GM12878 (cell line): ENCODE measurements around the gene ABCC4. TPM values are rescaled to one million over a fixed set of nuclear protein-coding genes. Genes with fewer than 3 reads are reported as not detected.

ENCODE experiments used
- ATAC-seq: fragments of 200-7000 bp; cut with Tn5 transposase; 3 replicates; pipeline ENCODE4 v1.9.1; 2020; ENCODE audit warnings: mild to moderate bottlenecking, moderate library complexity
- BruUV-seq: library from RNA; stranded (reverse); fragments of 400-500 nt; replicated peaks from 2 replicates; lab custom pipeline; 2021; lab: Mats Ljungman, UMichigan
- CTCF ChIA-PET: fragments of 300-600 bp; sonication (Branson Sonifier 250); formaldehyde crosslinking; extraction: SDS; loops from one replicate; lab custom pipeline; 2021; ENCODE audit warnings: inconsistent platforms; lab: Yijun Ruan, JAX
- POLR2A ChIA-PET: fragments of 350-600 bp; formaldehyde crosslinking; extraction: SDS; loops from one replicate; lab custom pipeline; 2021; ENCODE audit warnings: inconsistent platforms; lab: Charles Lee
- RAD21 ChIA-PET: fragments of 300-600 bp; sonication (Branson Sonifier 250); formaldehyde crosslinking; loops from one replicate; lab custom pipeline; 2023; ENCODE audit warnings: antibody characterized with exemption; ENCODE audit not compliant: unreplicated experiment; lab: Charles Lee
- SMC1A ChIA-PET: fragments of 300-600 bp; sonication (Branson Sonifier 250); formaldehyde crosslinking; loops from one replicate; lab custom pipeline; 2023; ENCODE audit not compliant: unreplicated experiment, uncharacterized antibody; lab: Charles Lee
- DNase-seq: peaks from one replicate; pipeline ENCODE4 v3.0.0-alpha.2; 2011; ENCODE audit warnings: low read depth, low spot score
- FAIRE-seq: peaks from 3 replicates; lab custom pipeline; 2011; peaks lifted over from hg19 to GRCh38; lab: Jason Lieb, UNC
- H2AFZ ChIP-seq: 2 replicates; pipeline ENCODE4 v1.6.0; 2011; ENCODE audit warnings: low read depth, low read length, control low read depth; ENCODE audit not compliant: control insufficient read depth
- H3K27ac ChIP-seq: 2 replicates; pipeline ENCODE4 v1.5.1; 2011; ENCODE audit warnings: control low read depth; ENCODE audit not compliant: control insufficient read depth, insufficient read depth
- H3K27me3 ChIP-seq, 2 experiments: replicated peaks in 1 of 2; 2 replicates each; pipeline versions ENCODE4 v1.6.0 to v1.6.1; 2011; ENCODE audit warnings: low read length in 1 of 2; ENCODE audit not compliant: control insufficient read depth in 2 of 2, insufficient read depth in 2 of 2
- H3K36me3 ChIP-seq, 2 experiments: 2 replicates each; pipeline ENCODE4 v1.5.1; 2011; ENCODE audit warnings: low read length in 1 of 2; ENCODE audit not compliant: control insufficient read depth in 2 of 2, insufficient read depth in 2 of 2
- H3K4me1 ChIP-seq: 2 replicates; pipeline ENCODE4 v1.6.1; 2011; ENCODE audit warnings: mild to moderate bottlenecking, low read length, moderate library complexity, mixed read lengths; ENCODE audit not compliant: control insufficient read depth, insufficient read depth
- H3K4me2 ChIP-seq: 2 replicates; pipeline ENCODE4 v1.6.0; 2011; ENCODE audit warnings: control low read depth; ENCODE audit not compliant: control insufficient read depth, insufficient read depth
- H3K4me3 ChIP-seq: fragments of 200-600 bp; sonication (generic); 2 replicates; pipeline ENCODE4 v1.5.1; 2016
- H3K79me2 ChIP-seq: 2 replicates; pipeline ENCODE4 v1.6.0; 2011; ENCODE audit warnings: low read length; ENCODE audit not compliant: control insufficient read depth, insufficient read depth
- H3K9ac ChIP-seq: 2 replicates; pipeline ENCODE4 v1.8.0; 2011; ENCODE audit warnings: low read length, control low read depth, mixed read lengths; ENCODE audit not compliant: control insufficient read depth, insufficient read depth
- H3K9me3 ChIP-seq: replicated peaks from 3 replicates; pipeline ENCODE4 v1.5.1; 2011; ENCODE audit warnings: mild to moderate bottlenecking, low read length; ENCODE audit not compliant: control insufficient read depth, insufficient read depth
- H4K20me1 ChIP-seq: 2 replicates; pipeline ENCODE4 v1.6.0; 2011; ENCODE audit not compliant: control insufficient read depth, insufficient read depth
- CEBPB ChIP-seq, 2 experiments: fragments of 150-350 bp in 1 of 2; IDR thresholded peaks; 2 replicates each; pipeline ENCODE4 v1.6.1; 2012 to 2014; ENCODE audit warnings: low read depth in 2 of 2, low read length in 2 of 2, borderline replicate concordance in 1 of 2, inconsistent platforms in 1 of 2
- JUNB ChIP-seq: IDR thresholded peaks from 2 replicates; pipeline ENCODE4 v1.6.1; 2016; ENCODE audit warnings: antibody characterized with exemption, mild to moderate bottlenecking
- NBN ChIP-seq: fragments of 450-650 bp; IDR thresholded peaks from 2 replicates; pipeline ENCODE4 v1.6.1; 2016
- TCF12 ChIP-seq: IDR thresholded peaks from 2 replicates; pipeline ENCODE4 v1.6.1; 2011; ENCODE audit warnings: low read depth, mild to moderate bottlenecking, low read length
- WGBS: methylation state at CpG from one replicate; pipeline ENCODE4 v1.1.6; 2016; ENCODE audit warnings: low lambda C conversion rate; ENCODE audit not compliant: insufficient replicate concordance, insufficient coverage; ENCODE audit errors: missing lambda C conversion rate; 5-methylcytosine and 5-hydroxymethylcytosine counted together
- in situ Hi-C: fragments of 300-500 bp; cut with MboI; formaldehyde crosslinking; loops from 9 replicates; pipeline ENCODE4 v1.14.3; 2018; ENCODE audit warnings: mixed read lengths
- intact Hi-C: fragments of 100-400 bp; cut with micrococcal nuclease; formaldehyde crosslinking; loops from one replicate; pipeline ENCODE4 v1.14.2; 2022; ENCODE audit not compliant: unreplicated experiment
- polyA plus RNA-seq, 11 experiments: library from polyadenylated mRNA; depleted of rRNA in 4 of 11; unstranded in 6 of 11; stranded (reverse) in 5 of 11; fragments of >200 nt; fragmentation: Nextera tagmentation in 4 of 11; fragmentation: Illumina TruSeq in 1 of 11; extraction: Ambion mirVana in 4 of 11; extraction: Trizol in 1 of 11; gene quantifications; 1 replicate in 1 of 11; 2 replicates in 10 of 11; pipeline versions ENCODE4 v1.2.1 to v1.2.3, GENCODE V29; 2011 to 2016; ENCODE audit warnings: inconsistent platforms in 2 of 11, missing spikeins in 2 of 11, low read depth in 1 of 11
- total RNA-seq, 4 experiments: library from RNA; depleted of rRNA in 3 of 4; stranded (reverse); fragments of >200 nt in 3 of 4; fragmentation: Illumina TruSeq in 1 of 4; extraction: Trizol in 1 of 4; gene quantifications; 2 replicates each; pipeline versions ENCODE4 v1.2.1 to v1.2.3, GENCODE V29; 2013 to 2021

Gene ABCC4
- total and polyA plus RNA-seq, 10 of the 15 experiments (the other 5 are each of a cell fraction or from before 2014, with no cell fraction given): 7.2 to 44.4 (median 24.1) TPM

GRCh38 chr13:95226050-95226449 is 75.2 kb downstream of the ABCC4 start:
- Histone ChIP-seq H3K79me2 (peaks cover 37% of the 10 kb centered on the region), H3K36me3 (0 out of 4 replicates have a peak, but pooled peaks cover 0 to 7% of the 10 kb centered on the region in 2 experiments), H3K4me1 (peaks cover 38% of the 10 kb centered on the region), H3K27ac (peak overlapping the region; percentile 98), H3K4me2 (peak overlapping the region; percentile 92), H3K9me3 (no peaks in the 10 kb centered on the region; the same call in 2 of the 3 replicates), H2AFZ (peak overlapping the region; percentile 73)
- ChIA-PET RAD21 (interaction anchor here (0.7 to 6.9 kb wide), 15 partner anchors 10 to 178 kb away, joined by 3 to 88 read pairs (median 9); partner anchors contain the start of gene ABCC4), POLR2A (interaction anchor here (0.7 to 6.9 kb wide), 13 partner anchors 9 to 73 kb away, joined by 3 to 54 read pairs (median 6); partner anchors contain the start of gene ABCC4)
- intact Hi-C loops (loop anchor here (2.0 kb wide), 1 partner anchor 35 kb away; no protein-coding TSS in a partner anchor), in situ Hi-C loops (no loop called here)
- ATAC-seq: no peak
- no peak for FAIRE-seq
- DNase-seq: no peak
- peak; percentile 21; the same call in 1 of the 2 replicates for TF ChIP-seq JUNB
- TF ChIP-seq TCF12: no peak
- TF ChIP-seq, all 136 proteins: peak for 1
- H4K20me1 ChIP-seq: no peaks in the 10 kb centered on the region
- H3K4me3 ChIP-seq: 0 out of 2 replicates have a peak overlapping the region, but pooled peaks have one; percentile 49
- ChIA-PET SMC1A (interaction anchor here (0.7 to 9.7 kb wide), 25 partner anchors 9 to 254 kb away, joined by 3 to 129 read pairs (median 8); partner anchors contain the start of gene ABCC4), CTCF (interaction anchor here (1.0 to 10.6 kb wide), 16 partner anchors 9 to 174 kb away, joined by 3 to 107 read pairs (median 8); partner anchors contain the start of gene ABCC4)
- no TSS peak for BruUV-seq
- H3K27me3 ChIP-seq: no peaks in the 10 kb centered on the region
- H3K9ac ChIP-seq: peak overlapping the region; percentile 70

GRCh38 chr13:95224064-95224463 is 77.2 kb downstream of the ABCC4 start:
- intact Hi-C loops (no loop called here), in situ Hi-C loops (no loop called here)
- SMC1A ChIA-PET: interaction anchor here (0.7 to 9.7 kb wide), 12 partner anchors 15 to 148 kb away, joined by 3 to 129 read pairs (median 6); partner anchors contain the start of gene ABCC4
- FAIRE-seq (no peak), ATAC-seq (no peak)
- BruUV-seq: no TSS peak
- WGBS: 97% methylated on average over 2 of the region's 2 CpGs
- Histone ChIP-seq H3K9ac (no peak overlapping the region), H3K4me1 (peaks cover 38% of the 10 kb centered on the region), H3K27ac (no peak overlapping the region; the same call in 1 of the 2 replicates), H2AFZ (no peak overlapping the region), H3K4me3 (no peak overlapping the region), H4K20me1 (no peaks in the 10 kb centered on the region), H3K79me2 (peaks cover 37% of the 10 kb centered on the region), H3K4me2 (no peak overlapping the region), H3K9me3 (no peaks in the 10 kb centered on the region; the same call in 2 of the 3 replicates)
- RAD21 ChIA-PET: interaction anchor here (0.7 to 6.9 kb wide), 11 partner anchors 10 to 157 kb away, joined by 3 to 88 read pairs (median 11); partner anchors contain the start of gene ABCC4
- POLR2A ChIA-PET: interaction anchor here (1.2 to 6.9 kb wide), 4 partner anchors 15 to 75 kb away, joined by 5 to 54 read pairs (median 13); partner anchors contain the start of gene ABCC4
- TF ChIP-seq NBN: 0 out of 2 replicates have a peak, but pooled peaks have one; percentile 23
- no peak for TF ChIP-seq CEBPB (IDR thresholded peaks at IDR 0.05; ENCODE audit: borderline replicate concordance in 1 of 2, low read depth in 2 of 2, low read length in 2 of 2)
- TF ChIP-seq, all 136 proteins: peak for 1
- no peaks in the 10 kb centered on the region for H3K27me3 ChIP-seq
- no peak for DNase-seq
- CTCF ChIA-PET: interaction anchor here (1.0 to 10.6 kb wide), 7 partner anchors 15 to 157 kb away, joined by 3 to 107 read pairs (median 8); partner anchors contain the start of gene ABCC4
- H3K36me3 ChIP-seq: peaks cover 2 to 9% of the 10 kb centered on the region in 2 experiments; a peak in 2 of 4 replicates
